GM23248 (cell line): ENCODE data around the gene NUP133.
"Not testable (repeated sequence)": the region's sequence is repeated elsewhere in the genome, so short reads cannot be mapped to it uniquely, and the experiment has no call there.

Experiments
- EZH2 ChIP-seq: fragments of 200-600 bp; sonication (generic); IDR thresholded peaks from 2 replicates; pipeline ENCODE4 v1.6.1; 2018; ENCODE audit warnings: antibody characterized with exemption, mild to moderate bottlenecking; ENCODE audit not compliant: insufficient read depth, poor library complexity, severe bottlenecking
- EZH2phosphoT487 ChIP-seq: fragments of 200-600 bp; sonication (generic); IDR thresholded peaks from 2 replicates; pipeline ENCODE4 v1.6.1; 2018; ENCODE audit warnings: antibody characterized with exemption, moderate library complexity, mild to moderate bottlenecking, low read depth; ENCODE audit not compliant: insufficient read depth

DNA sequence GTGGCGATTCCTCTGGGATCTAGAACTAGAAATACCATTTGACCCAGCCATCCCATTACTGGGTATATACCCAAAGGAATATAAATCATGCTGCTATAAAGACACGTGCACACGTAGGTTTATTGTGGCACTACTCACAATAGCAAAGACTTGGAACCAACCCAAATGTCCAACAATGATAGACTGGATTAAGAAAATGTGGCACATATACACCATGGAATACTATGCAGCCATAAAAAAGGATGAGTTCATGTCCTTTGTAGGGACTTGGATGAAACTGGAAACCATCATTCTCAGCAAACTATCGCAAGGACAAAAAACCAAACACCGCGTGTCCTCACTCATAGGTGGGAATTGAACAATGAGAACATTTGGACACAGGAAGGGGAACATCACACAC, 3.5 kb upstream of the NUP133 start:
- not testable (repeated sequence) for TF ChIP-seq EZH2phosphoT487, EZH2
